SH-SY5Y (cell line): ENCODE data around the gene STX1B.

Experiments used
- GATA2 ChIP-seq: IDR thresholded peaks from 2 replicates; pipeline ENCODE4 v1.6.1; 2011; ENCODE audit warnings: mild to moderate bottlenecking, low read depth, low read length
- GATA3 ChIP-seq: IDR thresholded peaks from 2 replicates; pipeline ENCODE4 v1.6.1; 2011; ENCODE audit warnings: low read depth, mild to moderate bottlenecking, low read length, moderate library complexity

GRCh38 chr16:30971298-30971697, 39.1 kb downstream of the STX1B start:
- TF ChIP-seq GATA2 (no peak), GATA3 (no peak)
